K562 (cell line): ENCODE results near the gene ARHGAP26. TPM values are rescaled to one million over a fixed set of nuclear protein-coding genes. Genes with fewer than 3 reads are reported as not detected.
A peak's percentile ranks its signal among the peaks of the same experiment; 100 is the strongest.

Source experiments
- BDP1 ChIP-seq: IDR thresholded peaks from 3 replicates; pipeline ENCODE4 v1.6.1; 2011; ENCODE audit not compliant: insufficient read length, insufficient read depth
- CBX3 ChIP-seq, 2 experiments: IDR thresholded peaks; 1 replicate in 1 of 2; 2 replicates in 1 of 2; pipeline ENCODE4 v1.6.1; 2012; ENCODE audit warnings: inconsistent platforms in 2 of 2, low read length in 2 of 2, borderline replicate concordance in 1 of 2, control low read depth in 1 of 2
- EP300 ChIP-seq: IDR thresholded peaks from 2 replicates; pipeline ENCODE4 v1.6.1; 2012; ENCODE audit warnings: low read length, improper control_type of control experiment
- EP400 ChIP-seq: fragments of 450-650 bp; IDR thresholded peaks from 2 replicates; pipeline ENCODE4 v1.6.1; 2017; ENCODE audit warnings: antibody characterized with exemption, mild to moderate bottlenecking, moderate library complexity
- HDGF ChIP-seq: fragments of 450-650 bp; IDR thresholded peaks from 2 replicates; pipeline ENCODE4 v1.6.1; 2016
- JUN ChIP-seq, 2 experiments: sonication (generic) in 1 of 2; formaldehyde crosslinking in 1 of 2; IDR thresholded peaks; 2 replicates each; pipeline versions ENCODE4 v1.6.1 to v1.8.0; 2012 to 2022; ENCODE audit warnings: borderline replicate concordance in 2 of 2, mild to moderate bottlenecking in 2 of 2, improper control_type of control experiment in 1 of 2, low read depth in 1 of 2, low read length in 1 of 2, missing genetic modification reagents in 1 of 2
- NFRKB ChIP-seq: fragments of 450-650 bp; IDR thresholded peaks from 2 replicates; pipeline ENCODE4 v1.6.1; 2016; ENCODE audit warnings: low read depth
- NR2C1 ChIP-seq, 2 experiments: fragments of 450-650 bp; IDR thresholded peaks; 2 replicates each; pipeline ENCODE4 v1.6.1; 2017; ENCODE audit warnings: mild to moderate bottlenecking in 2 of 2, antibody characterized with exemption in 1 of 2, inconsistent platforms in 1 of 2, missing compliant biosample characterization in 1 of 2, missing genetic modification characterization in 1 of 2
- SMAD4 ChIP-seq: fragments of 250-450 bp; sonication (Bioruptor Pico); conservative IDR thresholded peaks from 2 replicates; pipeline ENCODE4 v1.8.0; 2021; ENCODE audit warnings: inconsistent platforms, mild to moderate bottlenecking, moderate library complexity
- ZNF133 ChIP-seq: fragments of 250-450 bp; sonication (Bioruptor Pico); IDR thresholded peaks from 2 replicates; pipeline ENCODE4 v1.4.0; 2020; ENCODE audit warnings: mild to moderate bottlenecking
- ZNF584 ChIP-seq: fragments of 200-800 bp; sonication (Bioruptor generic); IDR thresholded peaks from 2 replicates; pipeline ENCODE4 v1.6.1; 2016; ENCODE audit warnings: low read depth, mild to moderate bottlenecking, missing genetic modification characterization, missing compliant biosample characterization
- polyA plus RNA-seq, 8 experiments: library from polyadenylated mRNA; depleted of rRNA in 4 of 8; stranded (reverse) in 5 of 8; unstranded in 3 of 8; fragments of >200 nt; fragmentation: Nextera tagmentation in 2 of 8; fragmentation: Illumina TruSeq in 1 of 8; extraction: Ambion mirVana in 2 of 8; extraction: Trizol in 1 of 8; gene quantifications; 2 replicates each; pipeline versions ENCODE4 v1.2.1 to v1.2.3, GENCODE V29; 2011 to 2014; ENCODE audit warnings: inconsistent platforms in 1 of 8, missing spikeins in 1 of 8
- total RNA-seq, 7 experiments: library from RNA; depleted of rRNA in 6 of 7; stranded (reverse); fragments of >200 nt in 6 of 7; fragmentation: Illumina TruSeq in 2 of 7; extraction: Trizol in 2 of 7; gene quantifications; 2 replicates each; pipeline versions ENCODE4 v1.2.1 to v1.2.3, GENCODE V29; 2011 to 2021; ENCODE audit warnings: low replicate concordance in 1 of 7
- TF ChIP-seq, protein P1 (sequence below): fragments of 450-650 bp; IDR thresholded peaks from 2 replicates; pipeline ENCODE4 v1.6.1; 2014; ENCODE audit warnings: low read depth, mild to moderate bottlenecking, moderate library complexity, borderline replicate concordance
- TF ChIP-seq, protein P2 (sequence below), 2 experiments: fragments of 450-650 bp in 1 of 2; sonication (generic) in 1 of 2; formaldehyde crosslinking in 1 of 2; IDR thresholded peaks; 2 replicates each; pipeline versions ENCODE4 v1.7.1 to v1.9.0; 2016 to 2022; ENCODE audit warnings: inconsistent platforms in 1 of 2, mild to moderate bottlenecking in 1 of 2, missing genetic modification reagents in 1 of 2
- TF ChIP-seq, protein P3 (sequence below): fragments of 450-650 bp; IDR thresholded peaks from 2 replicates; pipeline ENCODE4 v1.6.1; 2017; ENCODE audit warnings: mild to moderate bottlenecking, moderate library complexity

ARHGAP26 gene
- total and polyA plus RNA-seq, 9 of the 15 experiments (the other 6 are each of a cell fraction or from before 2014, with no cell fraction given): 0.13 to 1.1 (median 0.55) TPM

DNA sequence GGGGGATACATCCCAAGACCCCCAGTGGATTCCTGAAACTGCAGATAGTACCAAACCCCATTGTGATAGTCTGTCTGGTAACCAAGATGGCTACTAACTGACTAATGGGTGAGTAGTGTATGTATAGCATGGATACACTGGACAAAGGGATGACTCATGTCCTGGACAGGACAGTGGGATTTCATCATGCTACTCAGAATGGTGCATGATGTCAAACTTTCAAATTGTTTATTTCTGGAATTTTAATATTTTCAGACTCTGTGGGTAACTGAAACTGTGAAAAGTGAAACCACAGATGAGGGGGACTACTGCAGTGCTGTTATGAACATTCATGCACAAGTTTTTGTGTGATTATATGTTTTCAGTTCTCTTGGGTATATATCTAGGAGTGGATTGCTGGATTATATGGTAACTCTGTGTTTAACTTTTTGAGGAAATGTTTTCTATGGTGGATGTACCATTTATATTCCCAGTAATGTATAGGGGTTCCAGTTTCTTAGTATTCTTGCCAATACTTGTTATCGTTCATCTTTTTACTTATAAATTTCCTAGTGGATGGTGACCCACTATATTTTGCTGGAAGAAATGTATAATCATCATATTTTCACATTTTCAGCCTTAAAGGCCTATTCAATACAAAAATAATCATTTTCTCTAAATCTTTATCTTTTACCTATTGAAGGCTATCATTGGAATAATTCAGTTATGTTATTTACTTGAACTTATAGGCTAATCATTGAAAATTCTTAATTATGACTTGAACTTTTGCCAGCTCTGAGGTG is 492.4 kb downstream of the ARHGAP26 start (continued):
- TF ChIP-seq, protein P1, sequence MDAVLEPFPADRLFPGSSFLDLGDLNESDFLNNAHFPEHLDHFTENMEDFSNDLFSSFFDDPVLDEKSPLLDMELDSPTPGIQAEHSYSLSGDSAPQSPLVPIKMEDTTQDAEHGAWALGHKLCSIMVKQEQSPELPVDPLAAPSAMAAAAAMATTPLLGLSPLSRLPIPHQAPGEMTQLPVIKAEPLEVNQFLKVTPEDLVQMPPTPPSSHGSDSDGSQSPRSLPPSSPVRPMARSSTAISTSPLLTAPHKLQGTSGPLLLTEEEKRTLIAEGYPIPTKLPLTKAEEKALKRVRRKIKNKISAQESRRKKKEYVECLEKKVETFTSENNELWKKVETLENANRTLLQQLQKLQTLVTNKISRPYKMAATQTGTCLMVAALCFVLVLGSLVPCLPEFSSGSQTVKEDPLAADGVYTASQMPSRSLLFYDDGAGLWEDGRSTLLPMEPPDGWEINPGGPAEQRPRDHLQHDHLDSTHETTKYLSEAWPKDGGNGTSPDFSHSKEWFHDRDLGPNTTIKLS: no peak
- TF ChIP-seq, protein P2, sequence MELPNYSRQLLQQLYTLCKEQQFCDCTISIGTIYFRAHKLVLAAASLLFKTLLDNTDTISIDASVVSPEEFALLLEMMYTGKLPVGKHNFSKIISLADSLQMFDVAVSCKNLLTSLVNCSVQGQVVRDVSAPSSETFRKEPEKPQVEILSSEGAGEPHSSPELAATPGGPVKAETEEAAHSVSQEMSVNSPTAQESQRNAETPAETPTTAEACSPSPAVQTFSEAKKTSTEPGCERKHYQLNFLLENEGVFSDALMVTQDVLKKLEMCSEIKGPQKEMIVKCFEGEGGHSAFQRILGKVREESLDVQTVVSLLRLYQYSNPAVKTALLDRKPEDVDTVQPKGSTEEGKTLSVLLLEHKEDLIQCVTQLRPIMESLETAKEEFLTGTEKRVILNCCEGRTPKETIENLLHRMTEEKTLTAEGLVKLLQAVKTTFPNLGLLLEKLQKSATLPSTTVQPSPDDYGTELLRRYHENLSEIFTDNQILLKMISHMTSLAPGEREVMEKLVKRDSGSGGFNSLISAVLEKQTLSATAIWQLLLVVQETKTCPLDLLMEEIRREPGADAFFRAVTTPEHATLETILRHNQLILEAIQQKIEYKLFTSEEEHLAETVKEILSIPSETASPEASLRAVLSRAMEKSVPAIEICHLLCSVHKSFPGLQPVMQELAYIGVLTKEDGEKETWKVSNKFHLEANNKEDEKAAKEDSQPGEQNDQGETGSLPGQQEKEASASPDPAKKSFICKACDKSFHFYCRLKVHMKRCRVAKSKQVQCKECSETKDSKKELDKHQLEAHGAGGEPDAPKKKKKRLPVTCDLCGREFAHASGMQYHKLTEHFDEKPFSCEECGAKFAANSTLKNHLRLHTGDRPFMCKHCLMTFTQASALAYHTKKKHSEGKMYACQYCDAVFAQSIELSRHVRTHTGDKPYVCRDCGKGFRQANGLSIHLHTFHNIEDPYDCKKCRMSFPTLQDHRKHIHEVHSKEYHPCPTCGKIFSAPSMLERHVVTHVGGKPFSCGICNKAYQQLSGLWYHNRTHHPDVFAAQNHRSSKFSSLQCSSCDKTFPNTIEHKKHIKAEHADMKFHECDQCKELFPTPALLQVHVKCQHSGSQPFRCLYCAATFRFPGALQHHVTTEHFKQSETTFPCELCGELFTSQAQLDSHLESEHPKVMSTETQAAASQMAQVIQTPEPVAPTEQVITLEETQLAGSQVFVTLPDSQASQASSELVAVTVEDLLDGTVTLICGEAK (IDR thresholded peaks at IDR 0.05): no peak
- TF ChIP-seq, protein P2 (CRISPR knock-in tag; IDR thresholded peaks at IDR 0.05): no peak
- TF ChIP-seq ZNF584 (CRISPR knock-in tag): peak; percentile 78; the same call in 1 of the 2 replicates
- no peak for TF ChIP-seq BDP1
- 0 out of 2 replicates have a peak, but pooled peaks have one; percentile 42 for TF ChIP-seq NFRKB
- TF ChIP-seq EP400: peak; percentile 24; the same call in 1 of the 2 replicates
- peak; percentile 45; the same call in 1 of the 2 replicates for TF ChIP-seq EP300
- no peak for TF ChIP-seq HDGF
- TF ChIP-seq, protein P3, sequence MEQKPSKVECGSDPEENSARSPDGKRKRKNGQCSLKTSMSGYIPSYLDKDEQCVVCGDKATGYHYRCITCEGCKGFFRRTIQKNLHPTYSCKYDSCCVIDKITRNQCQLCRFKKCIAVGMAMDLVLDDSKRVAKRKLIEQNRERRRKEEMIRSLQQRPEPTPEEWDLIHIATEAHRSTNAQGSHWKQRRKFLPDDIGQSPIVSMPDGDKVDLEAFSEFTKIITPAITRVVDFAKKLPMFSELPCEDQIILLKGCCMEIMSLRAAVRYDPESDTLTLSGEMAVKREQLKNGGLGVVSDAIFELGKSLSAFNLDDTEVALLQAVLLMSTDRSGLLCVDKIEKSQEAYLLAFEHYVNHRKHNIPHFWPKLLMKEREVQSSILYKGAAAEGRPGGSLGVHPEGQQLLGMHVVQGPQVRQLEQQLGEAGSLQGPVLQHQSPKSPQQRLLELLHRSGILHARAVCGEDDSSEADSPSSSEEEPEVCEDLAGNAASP: no peak
- no peak for TF ChIP-seq NR2C1 (IDR thresholded peaks at IDR 0.05)
- TF ChIP-seq NR2C1 (tag; IDR thresholded peaks at IDR 0.05): peak; percentile 23
- no peak for TF ChIP-seq ZNF133 (CRISPR knock-in tag)
- no peak for TF ChIP-seq CBX3 (IDR thresholded peaks at IDR 0.05; ENCODE audit: borderline replicate concordance in 1 of 2, low read length in 2 of 2)
- peak; percentile 74 for TF ChIP-seq SMAD4 (CRISPR knock-in tag)
- TF ChIP-seq JUN (IDR thresholded peaks at IDR 0.05; ENCODE audit: borderline replicate concordance, low read depth, low read length): peak; percentile 94
- TF ChIP-seq JUN (CRISPR knock-in tag; IDR thresholded peaks at IDR 0.05; ENCODE audit: borderline replicate concordance): peak; percentile 72; the same call in 1 of the 2 replicates
